Tibial artery (tissue), 4 donors: Measurements from ENCODE around the gene NKIRAS1.

Experiments
- DNase-seq, 2 donors: peaks; one replicate each; pipeline ENCODE4 v3.0.0-alpha.2; 2019
- H3K27ac ChIP-seq, 2 donors: fragments of 200-600 bp; sonication (generic) in 1 of 2; 1 replicate in 1 of 2; 2 replicates in 1 of 2; pipeline ENCODE4 v1.5.1; 2018 to 2019; ENCODE audit warnings: mild to moderate bottlenecking in 1 of 2
- H3K27me3 ChIP-seq, 2 donors: fragments of 200-600 bp; sonication (generic) in 1 of 2; one replicate each; pipeline versions ENCODE4 v1.5.1 to v1.6.0; 2016 to 2019
- H3K36me3 ChIP-seq, 3 donors: fragments of 200-600 bp; sonication (generic) in 2 of 3; one replicate each; pipeline ENCODE4 v1.5.1; 2016 to 2019; ENCODE audit warnings: mild to moderate bottlenecking in 2 of 3
- H3K4me1 ChIP-seq, 4 donors: fragments of 200-600 bp; sonication (generic) in 2 of 4; 1 replicate in 3 of 4; 2 replicates in 1 of 4; pipeline ENCODE4 v1.5.1; 2016 to 2019
- H3K4me3 ChIP-seq, 2 donors: fragments of 200-600 bp; sonication (generic) in 1 of 2; 1 replicate in 1 of 2; 2 replicates in 1 of 2; pipeline ENCODE4 v1.5.1; 2018 to 2019; ENCODE audit warnings: mild to moderate bottlenecking in 2 of 2
- H3K9me3 ChIP-seq, 3 donors: fragments of 200-600 bp; sonication (generic) in 1 of 3; one replicate each; pipeline ENCODE4 v1.5.1; 2016 to 2019
- intact Hi-C: fragments of 100-400 bp; cut with DNase I; formaldehyde crosslinking; loops from one replicate; pipeline ENCODE4 v1.15.0; 2023; ENCODE audit warnings: low total_unique reads
- TF ChIP-seq, protein P1 (sequence below), 2 experiments: fragments of 200-600 bp in 1 of 2; fragments of 450-650 bp in 1 of 2; IDR thresholded peaks; one replicate each; pipeline ENCODE4 v1.5.1; 2017 to 2019; ENCODE audit warnings: antibody characterized with exemption in 2 of 2, mild to moderate bottlenecking in 1 of 2, moderate library complexity in 1 of 2

The NKIRAS1 gene

DNA sequence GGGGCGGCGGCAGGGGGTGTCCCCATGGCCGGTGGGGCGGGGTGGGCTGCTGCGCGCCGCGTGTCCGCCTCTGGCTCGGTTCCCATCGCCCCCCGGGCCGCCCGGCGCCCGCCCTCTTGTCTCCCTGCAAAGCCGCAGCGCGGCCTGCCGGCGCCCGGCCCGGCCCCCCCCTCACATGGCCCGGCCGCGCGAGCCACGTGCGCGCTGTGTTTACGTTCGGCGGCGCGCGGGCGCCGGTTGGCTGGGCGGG lies 28.8 kb upstream of the NKIRAS1 start:
- TF ChIP-seq, protein P1, sequence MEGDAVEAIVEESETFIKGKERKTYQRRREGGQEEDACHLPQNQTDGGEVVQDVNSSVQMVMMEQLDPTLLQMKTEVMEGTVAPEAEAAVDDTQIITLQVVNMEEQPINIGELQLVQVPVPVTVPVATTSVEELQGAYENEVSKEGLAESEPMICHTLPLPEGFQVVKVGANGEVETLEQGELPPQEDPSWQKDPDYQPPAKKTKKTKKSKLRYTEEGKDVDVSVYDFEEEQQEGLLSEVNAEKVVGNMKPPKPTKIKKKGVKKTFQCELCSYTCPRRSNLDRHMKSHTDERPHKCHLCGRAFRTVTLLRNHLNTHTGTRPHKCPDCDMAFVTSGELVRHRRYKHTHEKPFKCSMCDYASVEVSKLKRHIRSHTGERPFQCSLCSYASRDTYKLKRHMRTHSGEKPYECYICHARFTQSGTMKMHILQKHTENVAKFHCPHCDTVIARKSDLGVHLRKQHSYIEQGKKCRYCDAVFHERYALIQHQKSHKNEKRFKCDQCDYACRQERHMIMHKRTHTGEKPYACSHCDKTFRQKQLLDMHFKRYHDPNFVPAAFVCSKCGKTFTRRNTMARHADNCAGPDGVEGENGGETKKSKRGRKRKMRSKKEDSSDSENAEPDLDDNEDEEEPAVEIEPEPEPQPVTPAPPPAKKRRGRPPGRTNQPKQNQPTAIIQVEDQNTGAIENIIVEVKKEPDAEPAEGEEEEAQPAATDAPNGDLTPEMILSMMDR (IDR thresholded peaks at IDR 0.05), result no peak
- Histone ChIP-seq H3K4me1 (peaks cover 0 to 48% (median 33%) of the 10 kb centered on the region in 4 donors), H3K4me3 (peak overlapping the region; percentile 80 to 92), H3K36me3 (no peaks in the 10 kb centered on the region), H3K27me3 (no peaks in the 10 kb centered on the region), H3K9me3 (no peaks in the 10 kb centered on the region), H3K27ac (peak overlapping the region; percentile 84 to 99)
- DNase-seq, result no peak
- intact Hi-C loops, result loop anchor here (2.0 kb wide), 1 partner anchor 29 kb away; the partner anchor contains the start of genes NKIRAS1 and RPL15

DNA sequence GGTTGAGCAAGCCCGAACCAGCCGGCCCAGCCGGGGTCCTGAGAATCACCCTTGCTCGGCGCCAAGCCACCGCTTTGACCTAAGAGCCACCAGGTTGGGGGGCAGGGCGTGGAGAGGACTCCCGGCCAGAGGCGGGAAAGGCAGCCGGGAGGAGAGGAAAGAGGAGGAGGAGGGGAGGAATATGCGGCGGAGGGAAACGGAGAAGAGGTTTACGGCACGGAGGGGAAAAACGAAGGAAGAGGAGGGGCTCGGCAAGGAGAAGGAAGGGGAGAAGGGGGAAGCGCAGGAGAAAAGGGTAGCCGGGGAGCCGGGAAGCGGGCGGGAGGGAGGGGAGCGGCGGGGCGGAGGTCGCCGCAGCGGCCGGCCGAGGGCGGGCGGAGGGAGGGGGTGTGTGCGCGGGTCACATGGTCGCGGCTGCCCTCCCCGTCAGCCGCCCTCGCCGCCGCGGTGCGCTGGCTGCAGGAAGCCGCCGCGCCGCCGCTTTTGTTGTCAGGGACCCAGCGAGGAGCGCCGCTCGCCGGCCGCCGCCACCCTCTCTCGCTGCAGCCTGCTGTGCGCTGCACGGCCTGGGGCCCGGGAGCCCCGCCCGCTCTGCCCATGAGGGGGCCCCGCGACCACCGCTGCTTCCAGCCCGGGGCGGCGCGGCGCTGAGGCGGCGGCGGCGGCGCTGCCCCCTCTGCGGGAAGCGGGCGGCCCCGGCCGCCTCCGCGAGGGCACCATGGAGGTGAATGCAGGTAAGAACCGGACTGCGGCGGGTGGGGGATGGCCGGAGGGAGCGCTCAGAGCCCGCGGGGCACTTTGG lies 28.3 kb upstream of the NKIRAS1 start, which contains the start of gene NR1D2:
Gene NR1D2, plus strand, starts transcription at position 426 of the 802 bp plus-strand sequence. Its CDS starts 293 bp downstream, at position 719.
- peak; percentile 76 to 92 for DNase-seq
- no peaks in the 10 kb centered on the region for H3K9me3 ChIP-seq
- peak within 1 kb of the TSS; percentile 84 to 99 for H3K27ac ChIP-seq
- TF ChIP-seq, protein P1 (IDR thresholded peaks at IDR 0.05), result no peak
- intact Hi-C loops, result loop anchor here (2.0 kb wide), 1 partner anchor 28 kb away; the partner anchor contains the start of genes NKIRAS1 and RPL15
- peak within 1 kb of the TSS; percentile 80 to 92 for H3K4me3 ChIP-seq
- peaks cover 0 to 42% (median 30%) of the 10 kb centered on the region in 4 donors for H3K4me1 ChIP-seq
- no peaks in the 10 kb centered on the region for H3K27me3 ChIP-seq
- no peaks in the 10 kb centered on the region for H3K36me3 ChIP-seq

DNA sequence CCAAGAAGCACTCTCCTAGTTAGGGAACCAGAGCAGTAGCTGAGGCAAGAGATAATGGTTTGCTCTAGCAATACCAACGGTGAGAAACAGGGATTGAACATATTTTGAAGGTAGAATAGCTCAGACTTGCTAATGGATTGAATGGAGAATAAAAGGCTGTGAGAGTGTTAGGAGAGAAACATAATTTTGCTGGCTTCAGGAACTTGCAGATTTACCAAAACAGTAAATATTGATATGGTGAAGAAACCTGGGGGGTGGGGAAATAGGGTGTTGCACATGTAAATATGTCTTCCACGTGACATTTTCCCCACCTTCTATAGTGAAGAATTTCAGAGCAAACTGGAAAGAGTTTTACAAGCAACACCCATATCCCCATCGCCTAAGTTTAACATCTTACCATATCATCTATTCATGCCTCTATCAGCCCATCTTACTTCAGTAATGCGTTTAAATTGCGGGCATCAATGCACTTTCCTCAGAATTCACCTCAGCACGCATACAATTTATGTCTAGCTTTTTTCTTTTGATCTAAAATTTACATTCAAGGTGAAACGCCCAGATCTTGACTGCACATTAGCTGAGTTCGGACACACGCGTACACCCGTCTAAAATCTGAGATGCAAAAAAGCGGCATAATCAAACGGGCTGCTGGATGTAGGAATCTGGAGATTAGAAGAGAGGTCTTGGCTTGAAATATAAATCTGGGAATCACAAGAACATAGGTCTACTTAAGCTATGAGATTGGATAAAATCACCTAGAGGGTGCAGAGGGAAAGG lies 27.4 kb upstream of the NKIRAS1 start:
- no peaks in the 10 kb centered on the region for H3K9me3 ChIP-seq
- H3K27me3 ChIP-seq, result no peaks in the 10 kb centered on the region
- peak overlapping the region; percentile 84 to 99 for H3K27ac ChIP-seq
- peak overlapping the region; percentile 80 to 92 for H3K4me3 ChIP-seq
- no peaks in the 10 kb centered on the region for H3K36me3 ChIP-seq
- peaks cover 0 to 34% (median 23%) of the 10 kb centered on the region in 4 donors for H3K4me1 ChIP-seq
- TF ChIP-seq, protein P1 (IDR thresholded peaks at IDR 0.05), result no peak
- DNase-seq, result no peak
- intact Hi-C loops, result loop anchor here (2.0 kb wide), 1 partner anchor 27 kb away; the partner anchor contains the start of genes NKIRAS1 and RPL15

DNA sequence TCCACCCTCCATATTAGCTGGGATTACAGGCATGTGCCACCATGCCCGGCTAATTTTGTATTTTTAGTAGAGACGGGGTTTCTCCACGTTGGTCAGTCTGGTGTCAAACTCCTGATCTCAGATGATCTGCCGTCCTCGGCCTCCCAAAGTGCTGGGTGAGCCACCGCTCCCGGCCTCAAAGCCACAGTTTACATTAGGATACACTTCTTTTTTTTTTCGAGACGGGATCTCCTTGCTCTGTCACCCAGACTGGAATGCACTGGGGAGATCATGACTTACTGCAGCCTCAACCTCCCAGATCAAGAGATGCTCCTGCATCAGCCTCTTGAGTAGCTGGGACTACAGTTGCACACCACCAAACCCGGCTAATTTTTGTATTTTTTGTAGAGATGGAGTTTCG lies 25.8 kb upstream of the NKIRAS1 start:
- no peak overlapping the region for H3K4me3 ChIP-seq
- H3K36me3 ChIP-seq, result no peaks in the 10 kb centered on the region
- H3K27ac ChIP-seq, result no peak overlapping the region
- intact Hi-C loops, result no loop called here
- no peaks in the 10 kb centered on the region for H3K27me3 ChIP-seq
- TF ChIP-seq, protein P1 (IDR thresholded peaks at IDR 0.05), result no peak
- no peak for DNase-seq
- H3K9me3 ChIP-seq, result peaks cover 0 to 3% (median 0%) of the 10 kb centered on the region in 3 donors
- H3K4me1 ChIP-seq, result peaks cover 0 to 17% (median 13%) of the 10 kb centered on the region in 4 donors

DNA sequence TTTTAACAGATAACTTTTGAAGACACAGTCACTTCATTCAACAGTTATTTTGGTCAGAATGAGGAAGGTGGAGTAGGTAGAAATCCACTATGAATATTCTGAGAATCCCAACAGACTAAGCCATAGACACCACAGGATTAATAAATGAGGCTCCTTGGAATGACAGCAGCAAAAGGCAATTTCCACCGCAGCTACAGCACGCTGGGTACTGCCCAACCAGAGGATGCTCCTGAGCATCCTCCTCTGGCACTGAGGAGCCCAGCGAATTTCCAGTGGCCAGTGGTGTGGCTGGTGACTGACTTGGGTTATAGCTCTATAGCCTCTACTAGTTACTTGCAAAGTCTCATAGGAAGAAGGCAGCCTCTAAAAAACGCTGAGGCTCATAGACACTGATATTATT lies 24.6 kb upstream of the NKIRAS1 start:
- TF ChIP-seq, protein P1 (IDR thresholded peaks at IDR 0.05), result no peak
- Histone ChIP-seq H3K9me3 (peaks cover 0 to 3% (median 0%) of the 10 kb centered on the region in 3 donors), H3K27ac (no peak overlapping the region), H3K4me1 (peaks cover 0 to 7% (median 5%) of the 10 kb centered on the region in 4 donors), H3K4me3 (no peak overlapping the region), H3K27me3 (no peaks in the 10 kb centered on the region), H3K36me3 (no peaks in the 10 kb centered on the region)
- intact Hi-C loops, result no loop called here
- no peak for DNase-seq
